Central memory CD8-positive, alpha-beta T cell (primary cell): Measurements from ENCODE around the gene RPL35.

Source experiments
- ATAC-seq: fragments of 150-1000 bp; cut with Tn5 transposase; replicated peaks from 2 replicates; pipeline ENCODE4 v1.10.0; 2022; ENCODE audit warnings: mild to moderate bottlenecking, moderate FRiP score, moderate number of reproducible peaks; ENCODE audit not compliant: poor library complexity, severe bottlenecking; ENCODE audit errors: extremely low read depth
- DNase-seq, 2 donors: peaks; one replicate each; pipeline ENCODE4 v3.0.0; 2021; ENCODE audit warnings: low spot score in 2 of 2
- H3K27ac Mint-ChIP-seq: one replicate; pipeline ENCODE4 v1.8.0; 2022; ENCODE audit warnings: low read depth, mild to moderate bottlenecking, moderate library complexity, mixed read lengths
- H3K27me3 Mint-ChIP-seq: one replicate; pipeline ENCODE4 v1.8.0; 2022; ENCODE audit warnings: mixed read lengths
- H3K36me3 Mint-ChIP-seq: one replicate; pipeline ENCODE4 v1.8.0; 2022; ENCODE audit warnings: mild to moderate bottlenecking, moderate library complexity, mixed read lengths; ENCODE audit not compliant: insufficient read depth
- H3K4me1 Mint-ChIP-seq: one replicate; pipeline ENCODE4 v1.8.0; 2022; ENCODE audit warnings: mixed read lengths
- H3K4me3 Mint-ChIP-seq: one replicate; pipeline ENCODE4 v1.8.0; 2022; ENCODE audit warnings: mild to moderate bottlenecking, moderate library complexity, mixed read lengths
- H3K9me3 Mint-ChIP-seq: one replicate; pipeline ENCODE4 v1.8.0; 2022; ENCODE audit warnings: mixed read lengths

The RPL35 gene

GRCh38 chr9:124869986-124870560 is 8.3 kb upstream of the RPL35 start:
- peaks cover 66% of the 10 kb centered on the region for H3K4me1 Mint-ChIP-seq
- ATAC-seq (peak; percentile 74), DNase-seq (peak; percentile 70 to 86)
- H3K4me3 Mint-ChIP-seq, result peak overlapping the region; percentile 95
- H3K27ac Mint-ChIP-seq, result peak overlapping the region; percentile 93
- H3K9me3 Mint-ChIP-seq, result no peaks in the 10 kb centered on the region
- no peaks in the 10 kb centered on the region for H3K27me3 Mint-ChIP-seq
- peaks cover 51% of the 10 kb centered on the region for H3K36me3 Mint-ChIP-seq

DNA sequence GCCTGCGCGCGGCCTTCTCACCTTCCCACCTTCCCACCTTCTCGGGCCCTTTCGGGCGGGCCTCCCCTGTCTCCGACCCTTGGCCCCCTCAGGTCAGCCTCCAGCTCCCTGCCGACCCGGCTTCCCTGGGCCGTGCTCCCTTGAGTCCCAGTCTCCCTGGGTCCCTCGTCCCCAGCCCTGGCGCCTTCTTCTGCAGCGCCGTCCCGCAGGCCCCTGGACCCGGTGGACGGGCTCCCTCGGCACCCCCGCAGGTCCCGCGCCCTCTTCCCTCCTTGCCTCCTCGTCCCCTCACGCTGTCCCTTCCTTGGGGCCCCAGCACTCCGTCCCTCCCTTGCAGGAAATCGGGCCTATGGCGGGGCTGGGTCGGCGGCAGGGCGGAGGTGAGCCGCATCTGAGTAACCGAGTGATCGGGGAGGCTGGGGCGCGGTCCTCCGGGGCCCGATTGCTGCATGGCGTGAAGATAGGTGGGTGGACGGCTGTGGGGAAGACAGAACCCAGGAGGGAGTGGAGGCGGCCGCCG is 7.8 kb upstream of the RPL35 start:
- peak overlapping the region; percentile 93 for H3K27ac Mint-ChIP-seq
- no peaks in the 10 kb centered on the region for H3K9me3 Mint-ChIP-seq
- ATAC-seq, result peak; percentile 22
- H3K27me3 Mint-ChIP-seq, result no peaks in the 10 kb centered on the region
- DNase-seq, result peak in 1 of 2 donors; percentile 29
- H3K4me1 Mint-ChIP-seq, result peaks cover 60% of the 10 kb centered on the region
- H3K4me3 Mint-ChIP-seq, result peak overlapping the region; percentile 95
- H3K36me3 Mint-ChIP-seq, result peaks cover 46% of the 10 kb centered on the region

DNA sequence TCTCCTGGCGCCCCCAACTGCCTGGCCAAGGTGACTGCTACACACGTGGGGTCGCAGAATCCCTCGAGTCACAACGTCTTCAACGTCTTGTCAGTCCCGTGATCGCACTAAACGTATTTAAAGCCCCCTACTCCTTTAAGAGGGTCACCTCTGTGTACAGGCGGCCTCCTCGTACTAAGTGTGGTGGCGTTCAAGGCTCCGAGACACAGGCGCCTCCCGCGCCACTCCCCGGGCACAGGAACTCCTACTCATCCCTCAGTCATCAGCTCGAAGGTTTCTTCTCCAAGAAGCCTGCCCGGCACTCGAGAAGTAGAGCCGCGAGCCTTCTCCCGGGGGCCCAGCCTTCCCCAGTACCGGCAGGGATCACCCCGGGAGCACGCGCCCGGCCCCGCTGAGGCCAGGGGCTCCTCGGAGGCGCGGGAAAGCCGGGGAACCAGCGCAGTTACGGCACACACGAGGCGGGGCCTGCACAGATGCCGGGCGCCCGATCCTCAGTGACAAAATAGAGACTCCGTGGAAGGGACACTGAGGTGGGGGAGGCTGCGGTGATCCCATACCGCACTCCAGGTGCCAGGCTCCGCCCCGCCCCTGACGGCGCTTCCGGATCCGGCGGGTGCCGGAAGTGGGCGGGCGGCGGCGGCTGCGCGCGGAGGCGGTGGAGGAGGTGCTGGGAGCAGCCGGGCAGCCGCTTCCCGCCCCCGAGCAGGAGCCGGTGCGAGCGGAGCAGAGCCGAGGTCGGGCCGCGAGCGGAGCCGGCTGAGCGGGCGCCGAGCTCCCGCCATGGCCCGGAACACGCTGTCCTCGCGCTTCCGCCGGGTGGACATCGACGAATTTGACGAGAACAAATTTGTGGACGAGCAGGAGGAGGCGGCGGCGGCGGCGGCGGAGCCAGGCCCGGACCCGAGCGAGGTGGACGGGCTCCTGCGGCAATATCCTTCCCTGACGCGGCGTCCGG is 7.0 kb upstream of the RPL35 start:
- H3K27ac Mint-ChIP-seq, result peak overlapping the region; percentile 93
- H3K4me3 Mint-ChIP-seq, result peak overlapping the region; percentile 95
- ATAC-seq (peak; percentile 52), DNase-seq (peak; percentile 80 to 86)
- peaks cover 44% of the 10 kb centered on the region for H3K36me3 Mint-ChIP-seq
- peaks cover 55% of the 10 kb centered on the region for H3K4me1 Mint-ChIP-seq
- no peaks in the 10 kb centered on the region for H3K9me3 Mint-ChIP-seq
- no peaks in the 10 kb centered on the region for H3K27me3 Mint-ChIP-seq

DNA sequence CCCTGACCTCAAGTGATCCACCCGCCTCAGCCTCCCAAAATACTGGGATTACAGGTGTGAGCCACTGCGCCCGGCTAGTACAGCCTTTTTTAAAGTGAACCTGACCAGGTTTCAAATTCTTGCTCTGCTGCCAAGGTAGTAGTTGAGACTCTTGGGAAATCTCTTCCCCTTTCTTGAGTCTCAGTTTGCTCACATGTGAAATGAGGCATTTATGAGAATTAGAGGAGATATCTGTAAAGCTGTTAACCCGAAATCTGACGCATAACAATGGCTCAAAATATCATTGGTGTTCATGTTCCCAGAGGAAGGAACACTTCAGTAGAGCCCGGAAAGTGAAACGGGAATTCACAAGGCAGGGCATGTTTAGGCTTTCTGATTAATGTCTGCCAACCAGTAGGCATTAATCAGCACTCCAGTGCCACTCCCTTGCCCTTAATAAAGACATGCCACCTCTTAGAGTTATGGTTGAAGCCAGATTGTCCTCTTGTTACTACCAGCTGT is 1.7 kb upstream of the RPL35 start:
- Mint-ChIP-seq H3K36me3 (peaks cover 19% of the 10 kb centered on the region), H3K27me3 (no peaks in the 10 kb centered on the region), H3K4me3 (peak overlapping the region; percentile 23), H3K4me1 (peaks cover 37% of the 10 kb centered on the region), H3K27ac (no peak overlapping the region), H3K9me3 (no peaks in the 10 kb centered on the region)
- no peak for ATAC-seq
- no peak for DNase-seq

- Mint-ChIP-seq H3K9me3 (no peaks in the 10 kb centered on the region), H3K27ac (peak overlapping the region; percentile 83), H3K4me1 (peaks cover 26% of the 10 kb centered on the region), H3K4me3 (peak overlapping the region; percentile 85), H3K27me3 (no peaks in the 10 kb centered on the region), H3K36me3 (peaks cover 21% of the 10 kb centered on the region)
- DNase-seq (no peak), ATAC-seq (no peak)
These were observed 995 bp downstream of the RPL35 start for GRCh38 chr9:124860582-124861341.

DNA sequence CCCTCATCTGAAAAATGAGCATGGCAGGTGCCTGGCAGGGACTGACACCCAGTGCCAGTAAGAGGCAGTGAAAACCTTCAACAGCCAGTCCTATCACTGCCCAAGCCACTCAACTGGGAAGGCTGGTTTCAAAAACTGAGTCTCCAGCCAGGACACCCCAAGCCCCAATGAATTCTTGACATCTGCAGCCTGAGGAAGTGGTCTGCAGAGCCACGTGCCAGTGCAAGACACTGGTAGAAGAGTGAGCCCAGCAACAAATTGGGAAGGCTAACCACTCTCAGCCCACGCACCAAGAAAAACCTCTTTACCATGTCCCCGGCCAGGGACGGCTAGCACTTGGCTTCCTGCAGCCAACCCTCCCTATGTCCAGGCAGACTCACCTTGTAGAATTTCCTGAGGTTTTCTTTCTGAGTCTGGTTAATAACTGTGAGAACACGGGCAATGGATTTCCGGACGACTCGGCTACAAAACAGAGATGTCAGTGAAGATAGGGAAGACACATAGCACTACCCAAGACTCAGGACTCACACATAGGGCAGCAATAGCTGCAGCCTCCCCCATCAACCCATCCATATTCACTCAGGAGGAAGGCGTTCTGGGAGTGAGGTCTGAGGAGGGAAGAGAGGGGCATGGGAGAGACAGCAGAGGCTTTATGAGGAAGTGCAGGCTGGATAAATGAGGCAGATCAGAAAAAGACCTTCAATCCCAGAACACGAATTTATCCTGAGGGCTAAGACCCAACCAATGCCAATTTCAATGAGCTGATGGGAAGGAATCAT is 1.8 kb downstream of the RPL35 start:
- no peak for DNase-seq
- Mint-ChIP-seq H3K4me1 (peaks cover 26% of the 10 kb centered on the region), H3K9me3 (no peaks in the 10 kb centered on the region), H3K27ac (peak overlapping the region; percentile 83), H3K27me3 (no peaks in the 10 kb centered on the region), H3K36me3 (peaks cover 21% of the 10 kb centered on the region), H3K4me3 (peak overlapping the region; percentile 85)
- ATAC-seq, result no peak

- Mint-ChIP-seq H3K36me3 (peaks cover 21% of the 10 kb centered on the region), H3K4me1 (peaks cover 26% of the 10 kb centered on the region), H3K4me3 (no peak overlapping the region), H3K27me3 (no peaks in the 10 kb centered on the region), H3K9me3 (no peaks in the 10 kb centered on the region), H3K27ac (no peak overlapping the region)
- DNase-seq (no peak), ATAC-seq (no peak)
These were observed 3.3 kb downstream of the RPL35 start for GRCh38 chr9:124858330-124859046.

DNA sequence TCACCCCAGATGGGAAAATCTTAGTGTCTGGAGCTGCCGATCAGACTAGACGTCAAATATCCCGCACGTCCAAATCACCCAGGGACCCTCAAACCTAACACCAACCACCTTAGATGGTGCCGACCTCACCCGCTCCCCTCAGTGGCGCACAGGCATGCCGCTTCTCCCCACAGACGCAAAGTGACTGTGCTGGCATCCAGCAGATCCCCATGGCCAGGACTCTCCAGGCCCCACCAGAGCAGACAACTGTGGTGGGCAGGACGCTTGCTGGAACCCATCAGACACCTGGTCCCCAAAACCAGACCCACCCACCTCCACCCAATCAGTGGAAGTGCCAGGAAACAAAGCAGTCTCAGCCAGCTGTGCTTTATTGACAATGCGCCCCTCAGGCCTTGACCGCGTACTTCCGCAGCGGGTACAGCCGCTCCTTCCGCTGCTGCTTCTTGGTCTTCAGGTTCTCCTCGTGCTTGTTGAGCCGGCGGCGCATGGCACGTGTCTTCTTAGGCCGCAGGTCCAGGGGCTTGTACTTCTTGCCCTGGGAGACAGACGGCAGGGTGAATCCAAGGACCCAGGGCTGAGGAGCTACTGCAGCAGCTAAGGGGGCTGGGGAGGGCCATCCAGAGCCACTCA is 4.1 kb downstream of the RPL35 start:
- H3K27me3 Mint-ChIP-seq, result no peaks in the 10 kb centered on the region
- no peak overlapping the region for H3K4me3 Mint-ChIP-seq
- ATAC-seq (no peak), DNase-seq (no peak)
- peak overlapping the region; percentile 56 for H3K27ac Mint-ChIP-seq
- peaks cover 25% of the 10 kb centered on the region for H3K36me3 Mint-ChIP-seq
- no peaks in the 10 kb centered on the region for H3K9me3 Mint-ChIP-seq
- H3K4me1 Mint-ChIP-seq, result peaks cover 33% of the 10 kb centered on the region

GRCh38 chr9:124855944-124856765 is 5.6 kb downstream of the RPL35 start:
- Mint-ChIP-seq H3K4me1 (peaks cover 31% of the 10 kb centered on the region), H3K36me3 (peaks cover 22% of the 10 kb centered on the region), H3K27ac (no peak overlapping the region), H3K27me3 (no peaks in the 10 kb centered on the region), H3K9me3 (no peaks in the 10 kb centered on the region), H3K4me3 (no peak overlapping the region)
- DNase-seq, result no peak
- ATAC-seq, result no peak

GRCh38 chr9:124855566-124855943 is 6.2 kb downstream of the RPL35 start:
- H3K4me1 Mint-ChIP-seq, result peaks cover 30% of the 10 kb centered on the region

More at GRCh38 chr9:124855566-124855943, 6.2 kb downstream of the RPL35 start:
- Mint-ChIP-seq H3K36me3 (peaks cover 22% of the 10 kb centered on the region), H3K9me3 (no peaks in the 10 kb centered on the region), H3K4me3 (no peak overlapping the region), H3K27ac (no peak overlapping the region), H3K27me3 (no peaks in the 10 kb centered on the region)
- DNase-seq, result no peak
- no peak for ATAC-seq
